ENCODE results near the gene NDUFV2.

The NDUFV2 gene

DNA sequence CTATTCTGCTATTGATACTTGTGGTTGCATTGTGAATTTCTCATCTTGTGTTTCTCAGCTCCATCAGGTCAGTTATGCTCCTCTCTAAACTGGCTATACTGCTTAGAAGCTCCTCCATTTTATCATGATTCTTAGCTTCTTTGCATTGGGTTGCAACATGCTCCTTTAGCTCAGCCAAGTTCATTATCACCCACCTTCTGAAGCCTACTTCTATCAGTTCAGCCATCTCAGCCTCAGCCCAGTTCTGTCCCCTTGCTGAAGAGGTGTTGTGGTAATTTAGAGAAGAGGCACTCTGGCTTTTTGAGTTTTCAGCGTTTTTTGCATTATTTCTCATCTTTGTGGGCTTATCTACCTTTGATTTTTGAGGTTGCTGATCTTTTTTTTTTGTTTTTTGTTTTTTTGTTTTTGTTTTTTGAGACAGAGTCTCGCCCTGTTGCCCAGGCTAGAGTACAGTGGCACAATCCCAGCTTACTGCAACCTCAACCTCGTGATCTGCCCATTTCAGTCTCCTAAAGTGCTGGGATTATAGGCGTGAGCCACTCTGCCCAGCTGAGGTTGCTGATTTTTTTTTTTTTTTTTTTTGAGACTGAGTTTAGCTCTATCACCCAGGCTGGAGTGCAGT is 70.1 kb downstream of the NDUFV2 start:
- TF ChIP-seq, protein P1, sequence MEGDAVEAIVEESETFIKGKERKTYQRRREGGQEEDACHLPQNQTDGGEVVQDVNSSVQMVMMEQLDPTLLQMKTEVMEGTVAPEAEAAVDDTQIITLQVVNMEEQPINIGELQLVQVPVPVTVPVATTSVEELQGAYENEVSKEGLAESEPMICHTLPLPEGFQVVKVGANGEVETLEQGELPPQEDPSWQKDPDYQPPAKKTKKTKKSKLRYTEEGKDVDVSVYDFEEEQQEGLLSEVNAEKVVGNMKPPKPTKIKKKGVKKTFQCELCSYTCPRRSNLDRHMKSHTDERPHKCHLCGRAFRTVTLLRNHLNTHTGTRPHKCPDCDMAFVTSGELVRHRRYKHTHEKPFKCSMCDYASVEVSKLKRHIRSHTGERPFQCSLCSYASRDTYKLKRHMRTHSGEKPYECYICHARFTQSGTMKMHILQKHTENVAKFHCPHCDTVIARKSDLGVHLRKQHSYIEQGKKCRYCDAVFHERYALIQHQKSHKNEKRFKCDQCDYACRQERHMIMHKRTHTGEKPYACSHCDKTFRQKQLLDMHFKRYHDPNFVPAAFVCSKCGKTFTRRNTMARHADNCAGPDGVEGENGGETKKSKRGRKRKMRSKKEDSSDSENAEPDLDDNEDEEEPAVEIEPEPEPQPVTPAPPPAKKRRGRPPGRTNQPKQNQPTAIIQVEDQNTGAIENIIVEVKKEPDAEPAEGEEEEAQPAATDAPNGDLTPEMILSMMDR (IDR thresholded peaks at IDR 0.05; ENCODE audit: insufficient read depth, low read length, poor library complexity, severe bottlenecking), result no peak
- no peak for TF ChIP-seq EZH2phosphoT487 (conservative IDR thresholded peaks at IDR 0.05; ENCODE audit: low read length)
- no peaks in the 10 kb centered on the region for H3K27me3 ChIP-seq (ENCODE audit: low read length)
- H3K79me2 ChIP-seq (ENCODE audit: insufficient read depth, low read length), result peaks cover 46% of the 10 kb centered on the region
- H2AFZ ChIP-seq (ENCODE audit: low read depth, low read length, severe bottlenecking), result no peak overlapping the region
- H3K36me3 ChIP-seq (ENCODE audit: low read length), result no peaks in the 10 kb centered on the region
- H3K4me2 ChIP-seq (ENCODE audit: low read depth, low read length, poor library complexity, severe bottlenecking), result no peak overlapping the region
- H3F3A ChIP-seq (ENCODE audit: insufficient read depth), result no peaks in the 10 kb centered on the region
- no peak overlapping the region for H3K27ac ChIP-seq (ENCODE audit: low read depth, low read length)
- H4K20me1 ChIP-seq (ENCODE audit: low read depth, low read length), result no peaks in the 10 kb centered on the region
- no peaks in the 10 kb centered on the region for H3K9me2 ChIP-seq (replicated peaks; ENCODE audit: insufficient read depth, low read length)
- H3K9me3 ChIP-seq (ENCODE audit: insufficient read depth, low read length), result no peaks in the 10 kb centered on the region
- H3K9ac ChIP-seq (ENCODE audit: low read length), result no peak overlapping the region
- H3K4me3 ChIP-seq (ENCODE audit: insufficient read depth, low read length, poor library complexity, severe bottlenecking), result no peak overlapping the region

DNA sequence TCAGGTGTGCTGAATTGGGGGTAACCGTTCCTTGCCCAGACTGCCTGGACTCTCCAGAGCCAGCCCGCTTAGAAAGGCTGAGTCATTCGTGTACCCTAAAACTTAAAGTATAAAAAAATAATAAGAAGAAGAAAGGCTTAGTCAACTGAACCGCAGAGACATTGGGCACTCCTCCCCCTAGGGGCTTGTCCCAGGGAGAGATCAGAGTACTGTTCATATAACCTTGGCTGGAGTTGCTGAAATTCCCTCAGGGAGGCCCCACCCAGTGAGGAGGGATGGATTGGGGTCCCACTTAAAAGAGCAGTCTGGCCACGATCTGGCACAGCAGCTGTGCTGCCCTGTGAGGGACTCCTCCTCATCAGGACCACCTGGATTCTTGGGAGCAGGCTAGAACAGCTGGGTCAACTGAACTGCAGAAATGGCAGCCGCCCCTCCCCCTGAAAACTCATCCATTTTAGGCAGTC is 71.3 kb downstream of the NDUFV2 start:
- Histone ChIP-seq H3K4me2 (ENCODE audit: low read depth, low read length, poor library complexity, severe bottlenecking) (no peak overlapping the region), H3K9me2 (replicated peaks; ENCODE audit: insufficient read depth, low read length) (no peaks in the 10 kb centered on the region), H3K4me3 (ENCODE audit: insufficient read depth, low read length, poor library complexity, severe bottlenecking) (no peak overlapping the region), H3K9me3 (ENCODE audit: insufficient read depth, low read length) (no peaks in the 10 kb centered on the region), H2AFZ (ENCODE audit: low read depth, low read length, severe bottlenecking) (no peak overlapping the region), H3K27ac (ENCODE audit: low read depth, low read length) (no peak overlapping the region), H4K20me1 (ENCODE audit: low read depth, low read length) (no peaks in the 10 kb centered on the region; the same call in 1 of the 2 replicates), H3K27me3 (ENCODE audit: low read length) (no peaks in the 10 kb centered on the region), H3K79me2 (ENCODE audit: insufficient read depth, low read length) (peaks cover 58% of the 10 kb centered on the region), H3K36me3 (ENCODE audit: low read length) (no peaks in the 10 kb centered on the region), H3F3A (ENCODE audit: insufficient read depth) (no peaks in the 10 kb centered on the region), H3K9ac (ENCODE audit: low read length) (no peak overlapping the region)
- no peak for TF ChIP-seq EZH2phosphoT487 (conservative IDR thresholded peaks at IDR 0.05; ENCODE audit: low read length)
- TF ChIP-seq, protein P1 (IDR thresholded peaks at IDR 0.05; ENCODE audit: insufficient read depth, low read length, poor library complexity, severe bottlenecking), result no peak

DNA sequence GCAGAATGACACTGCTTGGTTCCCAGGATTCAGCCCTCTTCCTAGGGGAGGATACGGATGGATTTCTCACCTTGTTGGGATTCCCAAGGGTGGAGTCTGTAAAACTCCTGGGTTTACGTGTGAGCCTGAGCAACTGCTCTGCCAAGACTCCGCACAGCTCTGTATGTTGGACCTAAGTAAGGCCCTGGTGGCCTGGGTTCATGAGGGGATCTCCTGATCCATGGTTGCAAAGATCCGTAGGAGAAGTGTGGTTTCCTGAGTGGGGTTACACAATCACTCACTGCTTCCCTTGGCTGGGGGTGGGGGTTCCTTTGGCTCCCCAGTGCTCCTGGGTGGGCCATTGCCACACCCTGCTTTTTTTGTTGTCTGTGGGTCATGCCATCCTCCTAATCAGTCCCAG is 71.8 kb downstream of the NDUFV2 start:
- Histone ChIP-seq H3K36me3 (ENCODE audit: low read length) (no peaks in the 10 kb centered on the region), H3K79me2 (ENCODE audit: insufficient read depth, low read length) (peaks cover 62% of the 10 kb centered on the region), H3K9ac (ENCODE audit: low read length) (no peak overlapping the region), H2AFZ (ENCODE audit: low read depth, low read length, severe bottlenecking) (no peak overlapping the region), H3K9me3 (ENCODE audit: insufficient read depth, low read length) (no peaks in the 10 kb centered on the region), H3K27me3 (ENCODE audit: low read length) (no peaks in the 10 kb centered on the region), H3F3A (ENCODE audit: insufficient read depth) (no peaks in the 10 kb centered on the region), H3K9me2 (replicated peaks; ENCODE audit: insufficient read depth, low read length) (no peaks in the 10 kb centered on the region), H4K20me1 (ENCODE audit: low read depth, low read length) (no peaks in the 10 kb centered on the region; the same call in 1 of the 2 replicates), H3K4me2 (ENCODE audit: low read depth, low read length, poor library complexity, severe bottlenecking) (no peak overlapping the region), H3K4me3 (ENCODE audit: insufficient read depth, low read length, poor library complexity, severe bottlenecking) (no peak overlapping the region), H3K27ac (ENCODE audit: low read depth, low read length) (no peak overlapping the region)
- no peak for TF ChIP-seq EZH2phosphoT487 (conservative IDR thresholded peaks at IDR 0.05; ENCODE audit: low read length)
- TF ChIP-seq, protein P1 (IDR thresholded peaks at IDR 0.05; ENCODE audit: insufficient read depth, low read length, poor library complexity, severe bottlenecking), result no peak

Data from SU-DHL-6 (cell line).